ENCODE data around the gene ECM1.

DNA sequence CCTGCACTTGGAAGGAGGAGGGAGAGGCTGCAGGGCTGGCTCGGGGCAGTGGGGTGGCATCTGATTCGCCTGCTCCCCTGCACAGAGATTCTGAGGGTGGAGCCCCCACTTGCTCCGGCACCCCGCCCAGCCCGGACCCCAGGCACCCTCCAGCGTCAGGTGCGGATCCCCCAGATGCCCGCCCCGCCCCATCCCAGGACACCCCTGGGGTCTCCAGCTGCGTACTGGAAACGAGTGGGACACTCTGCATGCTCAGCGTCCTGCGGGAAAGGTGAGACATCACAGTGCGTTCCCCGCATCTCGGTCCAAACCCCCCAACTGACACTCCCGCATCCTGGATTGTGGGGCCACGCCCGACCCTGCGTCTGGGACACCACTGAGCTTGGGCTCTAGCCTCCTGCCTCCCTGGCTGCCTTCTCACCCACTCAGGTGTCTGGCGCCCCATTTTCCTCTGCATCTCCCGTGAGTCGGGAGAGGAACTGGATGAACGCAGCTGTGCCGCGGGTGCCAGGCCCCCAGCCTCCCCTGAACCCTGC, 49.2 kb downstream of the ECM1 start:
- TF ChIP-seq EZH2phosphoT487 (IDR thresholded peaks at IDR 0.05; ENCODE audit: unreplicated experiment) (no peak), ZNF331 (CRISPR knock-in tag; IDR thresholded peaks at IDR 0.05; ENCODE audit: low read depth) (no peak), EZH2 (IDR thresholded peaks at IDR 0.05; ENCODE audit: low read depth, unreplicated experiment) (no peak), JUNB (IDR thresholded peaks at IDR 0.05; ENCODE audit: unreplicated experiment) (no peak), POLR2AphosphoS5 (IDR thresholded peaks at IDR 0.05; ENCODE audit: low read depth) (no peak), NANOG (IDR thresholded peaks at IDR 0.05; ENCODE audit: borderline replicate concordance) (no peak), CREB1 (CRISPR knock-in tag; IDR thresholded peaks at IDR 0.05; ENCODE audit: low read depth) (no peak), ZNF114 (CRISPR knock-in tag; IDR thresholded peaks at IDR 0.05) (no peak), STAT1 (IDR thresholded peaks at IDR 0.05; ENCODE audit: unreplicated experiment) (no peak)
- TF ChIP-seq, protein P1, sequence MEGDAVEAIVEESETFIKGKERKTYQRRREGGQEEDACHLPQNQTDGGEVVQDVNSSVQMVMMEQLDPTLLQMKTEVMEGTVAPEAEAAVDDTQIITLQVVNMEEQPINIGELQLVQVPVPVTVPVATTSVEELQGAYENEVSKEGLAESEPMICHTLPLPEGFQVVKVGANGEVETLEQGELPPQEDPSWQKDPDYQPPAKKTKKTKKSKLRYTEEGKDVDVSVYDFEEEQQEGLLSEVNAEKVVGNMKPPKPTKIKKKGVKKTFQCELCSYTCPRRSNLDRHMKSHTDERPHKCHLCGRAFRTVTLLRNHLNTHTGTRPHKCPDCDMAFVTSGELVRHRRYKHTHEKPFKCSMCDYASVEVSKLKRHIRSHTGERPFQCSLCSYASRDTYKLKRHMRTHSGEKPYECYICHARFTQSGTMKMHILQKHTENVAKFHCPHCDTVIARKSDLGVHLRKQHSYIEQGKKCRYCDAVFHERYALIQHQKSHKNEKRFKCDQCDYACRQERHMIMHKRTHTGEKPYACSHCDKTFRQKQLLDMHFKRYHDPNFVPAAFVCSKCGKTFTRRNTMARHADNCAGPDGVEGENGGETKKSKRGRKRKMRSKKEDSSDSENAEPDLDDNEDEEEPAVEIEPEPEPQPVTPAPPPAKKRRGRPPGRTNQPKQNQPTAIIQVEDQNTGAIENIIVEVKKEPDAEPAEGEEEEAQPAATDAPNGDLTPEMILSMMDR (conservative IDR thresholded peaks at IDR 0.05; ENCODE audit: low read depth in 2 of 2), result no peak
- TF ChIP-seq, protein P2, sequence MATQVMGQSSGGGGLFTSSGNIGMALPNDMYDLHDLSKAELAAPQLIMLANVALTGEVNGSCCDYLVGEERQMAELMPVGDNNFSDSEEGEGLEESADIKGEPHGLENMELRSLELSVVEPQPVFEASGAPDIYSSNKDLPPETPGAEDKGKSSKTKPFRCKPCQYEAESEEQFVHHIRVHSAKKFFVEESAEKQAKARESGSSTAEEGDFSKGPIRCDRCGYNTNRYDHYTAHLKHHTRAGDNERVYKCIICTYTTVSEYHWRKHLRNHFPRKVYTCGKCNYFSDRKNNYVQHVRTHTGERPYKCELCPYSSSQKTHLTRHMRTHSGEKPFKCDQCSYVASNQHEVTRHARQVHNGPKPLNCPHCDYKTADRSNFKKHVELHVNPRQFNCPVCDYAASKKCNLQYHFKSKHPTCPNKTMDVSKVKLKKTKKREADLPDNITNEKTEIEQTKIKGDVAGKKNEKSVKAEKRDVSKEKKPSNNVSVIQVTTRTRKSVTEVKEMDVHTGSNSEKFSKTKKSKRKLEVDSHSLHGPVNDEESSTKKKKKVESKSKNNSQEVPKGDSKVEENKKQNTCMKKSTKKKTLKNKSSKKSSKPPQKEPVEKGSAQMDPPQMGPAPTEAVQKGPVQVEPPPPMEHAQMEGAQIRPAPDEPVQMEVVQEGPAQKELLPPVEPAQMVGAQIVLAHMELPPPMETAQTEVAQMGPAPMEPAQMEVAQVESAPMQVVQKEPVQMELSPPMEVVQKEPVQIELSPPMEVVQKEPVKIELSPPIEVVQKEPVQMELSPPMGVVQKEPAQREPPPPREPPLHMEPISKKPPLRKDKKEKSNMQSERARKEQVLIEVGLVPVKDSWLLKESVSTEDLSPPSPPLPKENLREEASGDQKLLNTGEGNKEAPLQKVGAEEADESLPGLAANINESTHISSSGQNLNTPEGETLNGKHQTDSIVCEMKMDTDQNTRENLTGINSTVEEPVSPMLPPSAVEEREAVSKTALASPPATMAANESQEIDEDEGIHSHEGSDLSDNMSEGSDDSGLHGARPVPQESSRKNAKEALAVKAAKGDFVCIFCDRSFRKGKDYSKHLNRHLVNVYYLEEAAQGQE (IDR thresholded peaks at IDR 0.05; ENCODE audit: unreplicated experiment), result no peak
- TF ChIP-seq, protein P3, sequence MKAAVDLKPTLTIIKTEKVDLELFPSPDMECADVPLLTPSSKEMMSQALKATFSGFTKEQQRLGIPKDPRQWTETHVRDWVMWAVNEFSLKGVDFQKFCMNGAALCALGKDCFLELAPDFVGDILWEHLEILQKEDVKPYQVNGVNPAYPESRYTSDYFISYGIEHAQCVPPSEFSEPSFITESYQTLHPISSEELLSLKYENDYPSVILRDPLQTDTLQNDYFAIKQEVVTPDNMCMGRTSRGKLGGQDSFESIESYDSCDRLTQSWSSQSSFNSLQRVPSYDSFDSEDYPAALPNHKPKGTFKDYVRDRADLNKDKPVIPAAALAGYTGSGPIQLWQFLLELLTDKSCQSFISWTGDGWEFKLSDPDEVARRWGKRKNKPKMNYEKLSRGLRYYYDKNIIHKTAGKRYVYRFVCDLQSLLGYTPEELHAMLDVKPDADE (IDR thresholded peaks at IDR 0.05), result no peak
- TF ChIP-seq, protein P4, sequence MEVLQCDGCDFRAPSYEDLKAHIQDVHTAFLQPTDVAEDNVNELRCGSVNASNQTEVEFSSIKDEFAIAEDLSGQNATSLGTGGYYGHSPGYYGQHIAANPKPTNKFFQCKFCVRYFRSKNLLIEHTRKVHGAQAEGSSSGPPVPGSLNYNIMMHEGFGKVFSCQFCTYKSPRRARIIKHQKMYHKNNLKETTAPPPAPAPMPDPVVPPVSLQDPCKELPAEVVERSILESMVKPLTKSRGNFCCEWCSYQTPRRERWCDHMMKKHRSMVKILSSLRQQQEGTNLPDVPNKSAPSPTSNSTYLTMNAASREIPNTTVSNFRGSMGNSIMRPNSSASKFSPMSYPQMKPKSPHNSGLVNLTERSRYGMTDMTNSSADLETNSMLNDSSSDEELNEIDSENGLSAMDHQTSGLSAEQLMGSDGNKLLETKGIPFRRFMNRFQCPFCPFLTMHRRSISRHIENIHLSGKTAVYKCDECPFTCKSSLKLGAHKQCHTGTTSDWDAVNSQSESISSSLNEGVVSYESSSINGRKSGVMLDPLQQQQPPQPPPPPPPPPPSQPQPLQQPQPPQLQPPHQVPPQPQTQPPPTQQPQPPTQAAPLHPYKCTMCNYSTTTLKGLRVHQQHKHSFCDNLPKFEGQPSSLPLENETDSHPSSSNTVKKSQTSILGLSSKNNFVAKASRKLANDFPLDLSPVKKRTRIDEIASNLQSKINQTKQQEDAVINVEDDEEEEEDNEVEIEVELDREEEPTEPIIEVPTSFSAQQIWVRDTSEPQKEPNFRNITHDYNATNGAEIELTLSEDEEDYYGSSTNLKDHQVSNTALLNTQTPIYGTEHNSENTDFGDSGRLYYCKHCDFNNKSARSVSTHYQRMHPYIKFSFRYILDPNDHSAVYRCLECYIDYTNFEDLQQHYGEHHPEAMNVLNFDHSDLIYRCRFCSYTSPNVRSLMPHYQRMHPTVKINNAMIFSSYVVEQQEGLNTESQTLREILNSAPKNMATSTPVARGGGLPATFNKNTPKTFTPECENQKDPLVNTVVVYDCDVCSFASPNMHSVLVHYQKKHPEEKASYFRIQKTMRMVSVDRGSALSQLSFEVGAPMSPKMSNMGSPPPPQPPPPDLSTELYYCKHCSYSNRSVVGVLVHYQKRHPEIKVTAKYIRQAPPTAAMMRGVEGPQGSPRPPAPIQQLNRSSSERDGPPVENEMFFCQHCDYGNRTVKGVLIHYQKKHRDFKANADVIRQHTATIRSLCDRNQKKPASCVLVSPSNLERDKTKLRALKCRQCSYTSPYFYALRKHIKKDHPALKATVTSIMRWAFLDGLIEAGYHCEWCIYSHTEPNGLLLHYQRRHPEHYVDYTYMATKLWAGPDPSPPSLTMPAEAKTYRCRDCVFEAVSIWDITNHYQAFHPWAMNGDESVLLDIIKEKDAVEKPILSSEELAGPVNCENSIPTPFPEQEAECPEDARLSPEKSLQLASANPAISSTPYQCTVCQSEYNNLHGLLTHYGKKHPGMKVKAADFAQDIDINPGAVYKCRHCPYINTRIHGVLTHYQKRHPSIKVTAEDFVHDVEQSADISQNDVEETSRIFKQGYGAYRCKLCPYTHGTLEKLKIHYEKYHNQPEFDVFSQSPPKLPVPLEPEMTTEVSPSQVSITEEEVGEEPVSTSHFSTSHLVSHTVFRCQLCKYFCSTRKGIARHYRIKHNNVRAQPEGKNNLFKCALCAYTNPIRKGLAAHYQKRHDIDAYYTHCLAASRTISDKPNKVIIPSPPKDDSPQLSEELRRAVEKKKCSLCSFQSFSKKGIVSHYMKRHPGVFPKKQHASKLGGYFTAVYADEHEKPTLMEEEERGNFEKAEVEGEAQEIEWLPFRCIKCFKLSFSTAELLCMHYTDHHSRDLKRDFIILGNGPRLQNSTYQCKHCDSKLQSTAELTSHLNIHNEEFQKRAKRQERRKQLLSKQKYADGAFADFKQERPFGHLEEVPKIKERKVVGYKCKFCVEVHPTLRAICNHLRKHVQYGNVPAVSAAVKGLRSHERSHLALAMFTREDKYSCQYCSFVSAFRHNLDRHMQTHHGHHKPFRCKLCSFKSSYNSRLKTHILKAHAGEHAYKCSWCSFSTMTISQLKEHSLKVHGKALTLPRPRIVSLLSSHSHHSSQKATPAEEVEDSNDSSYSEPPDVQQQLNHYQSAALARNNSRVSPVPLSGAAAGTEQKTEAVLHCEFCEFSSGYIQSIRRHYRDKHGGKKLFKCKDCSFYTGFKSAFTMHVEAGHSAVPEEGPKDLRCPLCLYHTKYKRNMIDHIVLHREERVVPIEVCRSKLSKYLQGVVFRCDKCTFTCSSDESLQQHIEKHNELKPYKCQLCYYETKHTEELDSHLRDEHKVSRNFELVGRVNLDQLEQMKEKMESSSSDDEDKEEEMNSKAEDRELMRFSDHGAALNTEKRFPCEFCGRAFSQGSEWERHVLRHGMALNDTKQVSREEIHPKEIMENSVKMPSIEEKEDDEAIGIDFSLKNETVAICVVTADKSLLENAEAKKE (CRISPR knock-in tag; IDR thresholded peaks at IDR 0.05), result no peak
